PC-3 (cell line): ENCODE measurements around the gene OVCA2. TPM values are rescaled to one million over a fixed set of nuclear protein-coding genes. Genes with fewer than 3 reads are reported as not detected.

Experiments
- ATAC-seq: fragments of 200-7000 bp; cut with Tn5 transposase; 2 replicates; pipeline ENCODE4 v1.9.1; 2020; ENCODE audit warnings: mild to moderate bottlenecking, moderate library complexity
- BruUV-seq: library from RNA; stranded (reverse); fragments of 400-500 nt; replicated peaks from 2 replicates; lab custom pipeline; 2021; lab: Mats Ljungman, UMichigan
- CTCF ChIA-PET: fragments of 300-600 bp; sonication (Branson Sonifier 250); formaldehyde crosslinking; loops from one replicate; lab custom pipeline; 2022; ENCODE audit warnings: antibody characterized with exemption; lab: Charles Lee
- POLR2A ChIA-PET: fragments of 300-600 bp; sonication (Branson Sonifier 250); formaldehyde crosslinking; loops from one replicate; lab custom pipeline; 2022; ENCODE audit warnings: antibody characterized with exemption; ENCODE audit not compliant: unreplicated experiment; lab: Charles Lee
- DNase-seq: peaks from one replicate; pipeline ENCODE4 v3.0.0-alpha.2; 2015
- H2AFZ ChIP-seq: fragments of 300-600 bp; sonication (generic); 2 replicates; pipeline ENCODE4 v1.6.0; 2016; ENCODE audit warnings: antibody characterized with exemption, low read length
- H3F3A ChIP-seq: fragments of 300-600 bp; sonication (generic); one replicate; pipeline ENCODE4 v1.6.0; 2017; ENCODE audit warnings: antibody characterized with exemption, low read length, control low read depth, mild to moderate bottlenecking; ENCODE audit not compliant: unreplicated experiment
- H3K27ac ChIP-seq: fragments of 300-600 bp; sonication (generic); 2 replicates; pipeline ENCODE4 v1.5.1; 2016; ENCODE audit warnings: mild to moderate bottlenecking, low read length
- H3K27me3 ChIP-seq: fragments of 300-600 bp; sonication (generic); 2 replicates; pipeline ENCODE4 v1.6.1; 2016; ENCODE audit warnings: low read length, mixed read lengths
- H3K36me3 ChIP-seq: fragments of 300-600 bp; sonication (generic); 2 replicates; pipeline ENCODE4 v1.6.1; 2016; ENCODE audit warnings: low read depth, mixed run types, low read length, mixed read lengths
- H3K4me1 ChIP-seq: fragments of 300-600 bp; sonication (generic); 2 replicates; pipeline ENCODE4 v1.5.1; 2016; ENCODE audit warnings: low read length; ENCODE audit not compliant: insufficient read depth
- H3K4me2 ChIP-seq: fragments of 300-600 bp; sonication (generic); 2 replicates; pipeline ENCODE4 v1.6.0; 2016; ENCODE audit warnings: low read length
- H3K4me3 ChIP-seq: fragments of 300-600 bp; sonication (generic); 2 replicates; pipeline ENCODE4 v1.5.1; 2016; ENCODE audit warnings: mild to moderate bottlenecking, low read length, mixed read lengths
- H3K79me2 ChIP-seq: fragments of 300-600 bp; sonication (generic); 2 replicates; pipeline ENCODE4 v1.6.1; 2017; ENCODE audit warnings: low read length, mixed read lengths
- H3K9ac ChIP-seq: fragments of 300-600 bp; sonication (generic); 2 replicates; pipeline ENCODE4 v1.6.0; 2016; ENCODE audit warnings: mild to moderate bottlenecking, low read length
- H3K9me2 ChIP-seq: fragments of 300-600 bp; sonication (generic); replicated peaks from 2 replicates; pipeline ENCODE4 v1.6.1; 2016; ENCODE audit warnings: mixed run types, low read length, mixed read lengths
- H3K9me3 ChIP-seq: fragments of 300-600 bp; sonication (generic); 2 replicates; pipeline ENCODE4 v1.6.1; 2016; ENCODE audit warnings: low read length, mixed read lengths
- H4K20me1 ChIP-seq: fragments of 300-600 bp; sonication (generic); 2 replicates; pipeline ENCODE4 v1.6.1; 2016; ENCODE audit warnings: low read length, mixed read lengths
- CTCF ChIP-seq: fragments of 300-600 bp; sonication (generic); conservative IDR thresholded peaks from 2 replicates; pipeline ENCODE4 v1.5.1; 2017; ENCODE audit warnings: antibody characterized with exemption, low read depth, mild to moderate bottlenecking, low read length
- EZH2 ChIP-seq: fragments of 300-600 bp; sonication (generic); IDR thresholded peaks from one replicate; pipeline ENCODE4 v1.6.1; 2017; ENCODE audit warnings: antibody characterized with exemption, mild to moderate bottlenecking, low read length; ENCODE audit not compliant: unreplicated experiment
- EZH2phosphoT487 ChIP-seq: fragments of 300-600 bp; sonication (generic); IDR thresholded peaks from 2 replicates; pipeline ENCODE4 v1.6.1; 2018; ENCODE audit warnings: mild to moderate bottlenecking, antibody characterized with exemption, low read length, borderline replicate concordance
- intact Hi-C: fragments of 100-400 bp; cut with micrococcal nuclease; formaldehyde crosslinking; loops from 2 replicates; pipeline ENCODE4 v1.9.0; 2023
- total RNA-seq: library from RNA; depleted of rRNA; stranded (reverse); fragments of >200 nt; gene quantifications from 2 replicates; pipeline ENCODE4 v1.2.3, GENCODE V29; 2014

OVCA2 gene
- total RNA-seq, 1 experiment from 2014 or later = 58.6 TPM

- BruUV-seq = no TSS peak
- ATAC-seq (no peak), DNase-seq (no peak)
- Histone ChIP-seq H3K4me2 (no peak overlapping the region), H3F3A (no peaks in the 10 kb centered on the region), H3K4me3 (no peak overlapping the region), H2AFZ (no peak overlapping the region), H3K9me2 (no peaks in the 10 kb centered on the region), H4K20me1 (no peaks in the 10 kb centered on the region), H3K27ac (no peak overlapping the region), H3K9me3 (no peaks in the 10 kb centered on the region), H3K27me3 (no peaks in the 10 kb centered on the region), H3K9ac (no peak overlapping the region), H3K36me3 (no peaks in the 10 kb centered on the region), H3K4me1 (peaks cover 38% of the 10 kb centered on the region), H3K79me2 (no peaks in the 10 kb centered on the region)
- no peak for TF ChIP-seq EZH2
- CTCF ChIA-PET = no interaction called here
- POLR2A ChIA-PET = no interaction called here
- intact Hi-C loops = no loop called here
Measured at GRCh38 chr17:2071455-2072281, 29.8 kb downstream of the OVCA2 start.

DNA sequence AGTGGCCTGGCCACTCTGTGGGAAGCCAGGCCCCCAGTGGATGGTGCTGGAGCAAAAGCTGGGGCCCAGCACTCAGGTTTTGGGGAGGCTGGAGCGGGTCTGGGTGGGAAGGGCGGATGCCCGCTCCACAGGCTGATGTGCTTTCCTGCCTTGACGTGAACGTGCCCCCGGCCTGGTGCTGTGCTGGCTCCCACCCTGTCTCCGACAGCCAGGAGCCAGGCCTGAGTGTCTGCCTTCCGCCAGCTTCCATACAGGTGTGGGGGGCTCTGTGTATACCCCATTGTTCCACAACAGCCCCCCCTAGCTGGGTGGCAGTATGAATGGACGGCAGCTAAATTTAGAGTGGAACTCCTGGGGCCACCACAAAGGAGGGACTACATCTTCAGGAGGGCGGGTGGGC lies 33.1 kb downstream of the OVCA2 start:
- H3K9ac ChIP-seq = no peak overlapping the region
- no peak for ATAC-seq
- no peak overlapping the region for H3K4me2 ChIP-seq
- DNase-seq = no peak
- H3K36me3 ChIP-seq = no peaks in the 10 kb centered on the region
- H3K4me3 ChIP-seq = no peak overlapping the region
- H3K4me1 ChIP-seq = peaks cover 18% of the 10 kb centered on the region
- H3K9me3 ChIP-seq = no peaks in the 10 kb centered on the region
- no TSS peak for BruUV-seq
- CTCF ChIA-PET = no interaction called here
- intact Hi-C loops = no loop called here
- no peaks in the 10 kb centered on the region for H3K27me3 ChIP-seq
- H3F3A ChIP-seq = no peaks in the 10 kb centered on the region
- H3K27ac ChIP-seq = no peak overlapping the region
- H2AFZ ChIP-seq = no peak overlapping the region
- POLR2A ChIA-PET = no interaction called here
- no peaks in the 10 kb centered on the region for H3K9me2 ChIP-seq
- H3K79me2 ChIP-seq = no peaks in the 10 kb centered on the region
- TF ChIP-seq CTCF (no peak), EZH2phosphoT487 (no peak), EZH2 (no peak)
- no peaks in the 10 kb centered on the region for H4K20me1 ChIP-seq

DNA sequence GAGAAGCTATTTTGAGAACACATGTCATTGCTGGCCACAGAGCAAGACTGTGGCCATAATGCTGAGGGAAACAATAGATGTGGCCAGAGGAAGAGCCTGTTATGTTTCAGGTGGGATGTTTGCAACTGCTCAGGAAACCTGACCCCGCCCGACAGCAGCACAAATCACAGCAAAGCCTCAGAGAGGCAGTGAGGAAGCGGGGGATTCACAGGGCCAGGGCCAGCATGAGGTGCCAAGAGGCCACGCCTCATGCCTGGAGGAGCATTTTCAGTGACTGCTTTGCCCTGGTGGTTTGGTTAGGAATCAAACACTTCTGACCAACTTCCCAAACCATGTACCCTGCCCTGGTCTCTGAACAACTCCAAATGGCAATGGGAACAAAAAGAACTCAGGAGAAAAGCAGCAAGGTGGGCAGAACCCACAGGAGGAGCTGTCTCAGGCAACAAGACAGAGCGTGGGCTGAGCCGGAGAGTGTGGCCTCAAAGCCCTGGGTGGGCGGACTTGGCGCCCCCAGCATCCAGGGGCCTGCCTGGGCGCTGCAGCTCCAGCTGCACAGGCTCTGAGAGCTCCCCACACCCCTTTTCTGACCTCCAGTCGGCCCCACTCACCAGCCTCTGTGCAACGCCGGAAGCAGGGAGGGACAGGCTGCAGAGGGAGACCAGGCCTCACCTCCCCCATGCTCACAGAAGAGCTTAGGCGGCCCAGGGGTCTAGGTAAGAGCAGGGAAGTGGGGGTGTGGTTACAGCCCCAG lies 33.7 kb downstream of the OVCA2 start:
- peak; percentile 76 for ATAC-seq
- H3F3A ChIP-seq = no peaks in the 10 kb centered on the region
- H3K27me3 ChIP-seq = no peaks in the 10 kb centered on the region
- no peaks in the 10 kb centered on the region for H3K9me3 ChIP-seq
- no peak for TF ChIP-seq EZH2
- no peak for TF ChIP-seq CTCF
- TF ChIP-seq EZH2phosphoT487 = no peak
- H3K36me3 ChIP-seq = no peaks in the 10 kb centered on the region
- no peak overlapping the region for H3K4me3 ChIP-seq
- intact Hi-C loops = no loop called here
- POLR2A ChIA-PET = no interaction called here
- no peak overlapping the region for H2AFZ ChIP-seq
- no peaks in the 10 kb centered on the region for H4K20me1 ChIP-seq
- BruUV-seq = no TSS peak
- no peak overlapping the region; the same call in 1 of the 2 replicates for H3K9ac ChIP-seq
- H3K4me2 ChIP-seq = no peak overlapping the region; the same call in 1 of the 2 replicates
- no peaks in the 10 kb centered on the region for H3K9me2 ChIP-seq
- no peaks in the 10 kb centered on the region for H3K79me2 ChIP-seq
- H3K27ac ChIP-seq = peak overlapping the region; percentile 43
- H3K4me1 ChIP-seq = peaks cover 13% of the 10 kb centered on the region
- CTCF ChIA-PET = no interaction called here
- peak; percentile 58 for DNase-seq
